GM19043 (cell line): ENCODE results near the gene CABCOCO1.
A peak's percentile ranks its signal among the peaks of the same experiment; 100 is the strongest.

ENCODE experiments used
- ATAC-seq: cut with Tn5 transposase; IDR thresholded peaks from one replicate; pipeline ENCODE4 v1.9.1; 2021; ENCODE audit warnings: low read depth; ENCODE audit not compliant: unreplicated experiment

The CABCOCO1 gene

GRCh38 chr10:61752111-61753011 is 89.6 kb downstream of the CABCOCO1 start:
- peak; percentile 53 for ATAC-seq

GRCh38 chr10:61753453-61753852 is 90.7 kb downstream of the CABCOCO1 start:
- ATAC-seq, result no peak

- no peak for ATAC-seq
Observed at GRCh38 chr10:61754587-61755550, 92.1 kb downstream of the CABCOCO1 start.

DNA sequence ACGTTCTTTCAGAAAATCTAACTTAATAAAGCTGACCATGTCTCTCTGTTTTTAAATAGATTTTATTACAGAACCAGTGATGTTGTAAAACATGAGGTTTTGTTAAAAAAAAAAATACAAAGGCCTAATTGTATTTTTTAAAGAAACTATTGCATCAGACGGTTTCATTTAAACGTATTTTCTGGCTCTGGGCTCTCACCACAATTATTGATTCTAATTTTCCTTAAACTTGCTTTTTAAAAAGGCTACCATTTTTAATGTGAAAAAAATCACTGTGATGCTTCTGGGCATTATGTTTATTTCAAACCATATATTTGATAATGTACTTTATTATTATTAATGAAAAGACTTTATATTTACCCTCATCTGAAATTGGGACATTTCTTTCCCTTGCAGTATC is 94.3 kb downstream of the CABCOCO1 start:
- no peak for ATAC-seq

GRCh38 chr10:61757525-61758397 is 95.0 kb downstream of the CABCOCO1 start:
- no peak for ATAC-seq

DNA sequence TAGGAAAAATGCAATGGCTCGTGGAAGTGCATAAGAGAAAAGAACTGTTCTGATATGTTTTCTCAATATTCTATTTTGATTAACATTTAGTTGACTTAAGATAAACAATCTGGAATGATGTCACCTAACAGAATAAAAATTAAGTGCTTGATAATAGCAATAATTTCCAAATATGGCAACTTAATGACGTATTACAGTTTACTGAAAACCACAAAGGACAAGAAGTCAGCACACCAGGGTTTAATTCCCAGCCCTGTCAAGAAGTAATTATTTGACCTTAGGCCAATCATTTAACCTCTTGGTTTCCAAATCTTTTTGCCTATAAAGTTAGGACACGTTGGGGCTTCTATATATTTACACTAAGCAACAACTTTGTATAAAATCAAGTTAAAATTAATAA is 95.7 kb downstream of the CABCOCO1 start:
- ATAC-seq, result no peak

DNA sequence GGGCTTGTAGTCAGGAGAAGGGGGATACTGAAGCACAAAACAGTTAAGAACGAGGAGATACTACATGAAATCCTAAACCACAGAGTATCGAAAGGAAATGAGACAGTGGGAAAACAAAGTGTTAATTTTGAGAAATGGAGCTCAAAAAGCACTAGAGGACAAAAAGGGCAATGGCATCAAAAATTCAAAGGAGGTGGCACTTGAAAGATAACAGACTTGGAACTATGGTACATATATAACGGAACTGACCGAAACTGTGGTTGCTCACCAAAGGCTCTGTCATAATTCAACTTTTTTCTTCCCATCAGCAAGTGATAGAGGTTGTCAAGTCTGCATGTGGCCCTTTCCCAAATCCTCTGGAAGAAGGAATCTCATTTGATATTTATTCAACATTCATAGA is 97.0 kb downstream of the CABCOCO1 start:
- no peak for ATAC-seq

- ATAC-seq, result no peak
Observed at GRCh38 chr10:61760943-61761824, 98.5 kb downstream of the CABCOCO1 start.

- no peak for ATAC-seq
Observed at GRCh38 chr10:61761825-61762217, 99.1 kb downstream of the CABCOCO1 start.

GRCh38 chr10:61763778-61764177 is 101.0 kb downstream of the CABCOCO1 start:
- no peak for ATAC-seq

GRCh38 chr10:61764486-61764885 is 101.8 kb downstream of the CABCOCO1 start:
- ATAC-seq, result no peak

GRCh38 chr10:61765176-61766087 is 102.7 kb downstream of the CABCOCO1 start:
- no peak for ATAC-seq

GRCh38 chr10:61766927-61767326 is 104.2 kb downstream of the CABCOCO1 start:
- no peak for ATAC-seq

GRCh38 chr10:61774031-61774430 is 111.3 kb downstream of the CABCOCO1 start:
- no peak for ATAC-seq

DNA sequence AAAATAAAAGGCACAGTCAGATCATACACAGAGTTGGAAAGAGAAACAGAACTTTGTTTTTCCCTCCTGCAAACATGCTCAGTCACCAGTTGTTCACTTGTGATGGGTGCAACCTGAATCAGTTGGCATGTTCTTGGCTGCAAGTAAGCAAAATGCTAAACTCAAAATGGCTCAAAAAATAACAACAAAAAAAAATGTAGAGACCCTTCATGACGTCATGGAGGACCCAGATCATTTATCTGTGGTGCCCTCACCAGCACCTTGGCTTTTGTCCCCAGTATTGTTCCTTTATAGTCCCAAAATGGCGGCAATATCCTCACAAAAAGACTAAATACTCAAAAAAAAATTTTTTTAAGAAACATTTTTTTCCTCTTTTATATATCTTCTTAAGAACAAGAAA is 112.4 kb downstream of the CABCOCO1 start:
- ATAC-seq, result no peak

GRCh38 chr10:61776615-61777266 is 114.0 kb downstream of the CABCOCO1 start:
- no peak for ATAC-seq

DNA sequence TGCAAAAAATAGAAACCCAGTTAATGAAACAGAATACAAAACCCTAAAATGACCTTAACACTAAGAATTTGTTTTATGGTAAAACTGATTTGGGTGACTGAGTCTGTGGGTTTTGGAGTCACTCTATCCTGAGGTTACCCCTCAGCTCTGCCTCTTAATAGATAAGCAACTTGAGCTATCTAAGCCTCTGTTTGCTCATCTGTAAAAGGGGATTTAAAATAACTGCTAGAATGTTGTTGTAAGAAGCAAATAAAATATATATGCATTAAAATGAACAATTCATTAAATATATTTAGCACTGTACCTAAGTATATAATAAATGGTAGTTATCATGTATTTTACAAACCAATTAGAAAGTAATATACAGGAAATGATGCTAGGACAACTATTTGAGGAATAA is 115.4 kb downstream of the CABCOCO1 start:
- no peak for ATAC-seq

- ATAC-seq, result no peak
Observed at GRCh38 chr10:61779276-61779675, 116.5 kb downstream of the CABCOCO1 start.
